Measurements from ENCODE around the gene SUGP1.
"Not testable (repeated sequence)": the region's sequence is repeated elsewhere in the genome, so short reads cannot be mapped to it uniquely, and the experiment has no call there.

The SUGP1 gene

GRCh38 chr19:19262190-19263057 lies 57.9 kb downstream of the SUGP1 start:
- no peak for DNase-seq

GRCh38 chr19:19261350-19262189 lies 58.7 kb downstream of the SUGP1 start:
- peak in 2 of 3 experiments; percentile 41 to 52 for DNase-seq

- DNase-seq = no peak
These were observed 59.7 kb downstream of the SUGP1 start for GRCh38 chr19:19260417-19261214.

- peak in 2 of 3 experiments; percentile 4 to 38 for DNase-seq
These were observed 60.6 kb downstream of the SUGP1 start for GRCh38 chr19:19259741-19260140.

GRCh38 chr19:19258589-19259338 lies 61.5 kb downstream of the SUGP1 start:
- no peak for DNase-seq

GRCh38 chr19:19257836-19258588 lies 62.3 kb downstream of the SUGP1 start:
- DNase-seq = no peak

- no peak for DNase-seq
These were observed 63.2 kb downstream of the SUGP1 start for GRCh38 chr19:19257137-19257536.

GRCh38 chr19:19256072-19256969 lies 64.0 kb downstream of the SUGP1 start:
- DNase-seq = peak in 2 of 3 experiments; percentile 25 to 76

GRCh38 chr19:19253409-19253808 lies 66.9 kb downstream of the SUGP1 start:
- DNase-seq = not testable (repeated sequence)

- DNase-seq = no peak
These were observed 70.0 kb downstream of the SUGP1 start for GRCh38 chr19:19250196-19250801.

GRCh38 chr19:19240476-19240875 lies 79.8 kb downstream of the SUGP1 start:
- no peak for DNase-seq

- DNase-seq = no peak
These were observed 80.6 kb downstream of the SUGP1 start for GRCh38 chr19:19239675-19240074.

- no peak for DNase-seq
These were observed 82.0 kb downstream of the SUGP1 start for GRCh38 chr19:19238126-19238894.

- DNase-seq = no peak
These were observed 84.1 kb downstream of the SUGP1 start for GRCh38 chr19:19236173-19236572.

- DNase-seq = no peak
These were observed 86.0 kb downstream of the SUGP1 start for GRCh38 chr19:19234220-19234816.

GRCh38 chr19:19232261-19232721 lies 88.0 kb downstream of the SUGP1 start:
- no peak for DNase-seq

- DNase-seq = no peak
These were observed 89.3 kb downstream of the SUGP1 start for GRCh38 chr19:19230999-19231398.

- DNase-seq = no peak
These were observed 90.6 kb downstream of the SUGP1 start for GRCh38 chr19:19229701-19230100.

- DNase-seq = no peak
These were observed 93.1 kb downstream of the SUGP1 start for GRCh38 chr19:19227217-19227616.

Data from NCI-H1417 (cell line).